HepG2 (cell line): ENCODE measurements around the gene RNPS1. TPM values are rescaled to one million over a fixed set of nuclear protein-coding genes. Genes with fewer than 3 reads are reported as not detected.

Source experiments
- ETV6 ChIP-seq: sonication (generic); formaldehyde crosslinking; conservative IDR thresholded peaks from 2 replicates; pipeline ENCODE4 v1.4.0; 2020; ENCODE audit warnings: missing genetic modification reagents
- MLLT10 ChIP-seq: sonication (generic); formaldehyde crosslinking; IDR thresholded peaks from 2 replicates; pipeline ENCODE4 v1.4.0; 2020; ENCODE audit warnings: missing genetic modification reagents
- SP1 ChIP-seq, 2 experiments: fragments of 450-650 bp in 1 of 2; sonication (generic) in 1 of 2; formaldehyde crosslinking in 1 of 2; IDR thresholded peaks; 2 replicates each; pipeline versions ENCODE4 v1.4.0 to v1.6.1; 2016 to 2020; ENCODE audit warnings: missing genetic modification reagents in 1 of 2
- ZFP36L1 ChIP-seq: sonication (generic); formaldehyde crosslinking; IDR thresholded peaks from 2 replicates; pipeline ENCODE4 v1.8.0; 2022; ENCODE audit warnings: mild to moderate bottlenecking, missing genetic modification reagents, moderate library complexity
- ZFP82 ChIP-seq: sonication (generic); formaldehyde crosslinking; IDR thresholded peaks from 2 replicates; pipeline ENCODE4 v1.5.1; 2020; ENCODE audit warnings: mild to moderate bottlenecking, missing genetic modification reagents, borderline replicate concordance
- ZMYM2 ChIP-seq: sonication (generic); formaldehyde crosslinking; IDR thresholded peaks from 2 replicates; pipeline ENCODE4 v1.8.0; 2022; ENCODE audit warnings: mild to moderate bottlenecking, missing genetic modification reagents
- ZNF674 ChIP-seq: sonication (generic); formaldehyde crosslinking; IDR thresholded peaks from 2 replicates; pipeline ENCODE4 v1.5.0; 2020; ENCODE audit warnings: low read depth, mild to moderate bottlenecking, missing genetic modification reagents
- ZNF749 ChIP-seq: sonication (generic); formaldehyde crosslinking; IDR thresholded peaks from 2 replicates; pipeline ENCODE4 v1.8.0; 2022; ENCODE audit warnings: mild to moderate bottlenecking, missing genetic modification reagents, moderate library complexity, borderline replicate concordance
- polyA plus RNA-seq, 8 experiments: library from polyadenylated mRNA; depleted of rRNA in 3 of 8; stranded (reverse) in 7 of 8; unstranded in 1 of 8; fragments of >200 nt; fragmentation: Illumina TruSeq in 4 of 8; extraction: Trizol in 4 of 8; gene quantifications; 2 replicates each; pipeline versions ENCODE4 v1.2.1 to v1.2.3, GENCODE V29; 2011 to 2016; ENCODE audit warnings: low read depth in 4 of 8, missing spikeins in 1 of 8, mixed read lengths in 1 of 8; ENCODE audit not compliant: insufficient read depth in 1 of 8
- total RNA-seq, 5 experiments: library from RNA; depleted of rRNA; stranded (reverse); fragments of >200 nt; fragmentation: Illumina TruSeq; extraction: Trizol; gene quantifications; 2 replicates each; pipeline ENCODE4 v1.2.3, GENCODE V29; 2016; ENCODE audit warnings: low read depth in 1 of 5
- TF ChIP-seq, protein P1 (sequence below): sonication (generic); formaldehyde crosslinking; IDR thresholded peaks from 2 replicates; pipeline ENCODE4 v1.4.0; 2020; ENCODE audit warnings: missing genetic modification reagents, borderline replicate concordance
- TF ChIP-seq, protein P2 (sequence below): sonication (generic); formaldehyde crosslinking; IDR thresholded peaks from 2 replicates; pipeline ENCODE4 v1.5.0; 2020; ENCODE audit warnings: mild to moderate bottlenecking, missing genetic modification reagents
- TF ChIP-seq, protein P3 (sequence below): sonication (generic); formaldehyde crosslinking; IDR thresholded peaks from 2 replicates; pipeline ENCODE4 v1.4.0; 2020; ENCODE audit warnings: missing genetic modification reagents, mild to moderate bottlenecking, borderline replicate concordance
- TF ChIP-seq, protein P4 (sequence below): sonication (generic); formaldehyde crosslinking; IDR thresholded peaks from 2 replicates; pipeline ENCODE4 v1.4.0; 2020; ENCODE audit warnings: missing genetic modification reagents

RNPS1 gene
- total and polyA plus RNA-seq, 2 of the 13 experiments (the other 11 are each of a cell fraction or from before 2014, with no cell fraction given) = 126 to 133 TPM

DNA sequence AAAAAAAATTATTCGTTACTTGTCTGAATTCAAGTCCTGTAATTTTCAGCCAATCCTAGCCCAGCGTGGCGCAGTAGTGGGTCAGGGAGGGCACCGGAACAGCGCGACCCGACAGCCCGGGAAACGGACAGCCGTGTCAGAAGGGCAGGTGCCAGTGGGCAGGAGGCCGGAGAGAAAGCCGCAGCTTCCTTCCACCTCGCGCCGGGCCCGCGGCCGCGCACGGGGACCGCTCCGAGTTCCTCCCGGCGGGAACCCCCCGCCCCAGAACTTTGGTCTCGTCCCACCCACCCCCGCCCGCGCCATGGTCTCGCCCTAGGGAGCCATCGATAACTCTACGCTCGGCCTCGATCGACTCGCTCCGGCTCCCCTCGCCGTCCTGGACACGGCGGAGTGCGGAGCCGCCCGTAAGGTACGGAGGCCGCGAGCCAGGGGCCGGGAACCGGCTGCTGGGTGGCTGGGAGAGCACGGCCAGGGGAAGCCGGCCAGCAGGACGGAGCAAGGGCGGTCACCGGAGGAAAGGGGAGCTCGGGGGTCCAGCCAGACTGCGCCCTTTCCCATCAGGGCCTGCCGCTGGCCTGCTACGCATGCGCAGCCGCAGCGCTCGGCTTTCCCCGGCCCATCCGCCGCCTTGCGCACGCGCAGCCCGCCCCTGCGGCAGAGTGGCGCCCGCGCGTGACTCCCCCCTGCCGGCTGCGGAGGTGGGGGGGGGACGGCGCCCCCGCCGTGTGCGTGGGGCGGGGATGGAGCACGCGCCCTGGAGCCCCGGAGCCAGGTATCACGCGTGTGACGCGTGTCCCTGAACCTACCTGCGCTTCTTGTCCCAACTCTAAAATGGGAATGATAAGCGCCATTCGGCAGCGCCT lies 62.6 kb downstream of the RNPS1 start, which contains the start of gene MLST8 (continued):
- TF ChIP-seq, protein P1, sequence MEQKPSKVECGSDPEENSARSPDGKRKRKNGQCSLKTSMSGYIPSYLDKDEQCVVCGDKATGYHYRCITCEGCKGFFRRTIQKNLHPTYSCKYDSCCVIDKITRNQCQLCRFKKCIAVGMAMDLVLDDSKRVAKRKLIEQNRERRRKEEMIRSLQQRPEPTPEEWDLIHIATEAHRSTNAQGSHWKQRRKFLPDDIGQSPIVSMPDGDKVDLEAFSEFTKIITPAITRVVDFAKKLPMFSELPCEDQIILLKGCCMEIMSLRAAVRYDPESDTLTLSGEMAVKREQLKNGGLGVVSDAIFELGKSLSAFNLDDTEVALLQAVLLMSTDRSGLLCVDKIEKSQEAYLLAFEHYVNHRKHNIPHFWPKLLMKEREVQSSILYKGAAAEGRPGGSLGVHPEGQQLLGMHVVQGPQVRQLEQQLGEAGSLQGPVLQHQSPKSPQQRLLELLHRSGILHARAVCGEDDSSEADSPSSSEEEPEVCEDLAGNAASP (CRISPR knock-in tag) = peak; percentile 16; the same call in 1 of the 2 replicates
- TF ChIP-seq ZFP82 = no peak; the same call in 1 of the 2 replicates
- TF ChIP-seq, protein P2, sequence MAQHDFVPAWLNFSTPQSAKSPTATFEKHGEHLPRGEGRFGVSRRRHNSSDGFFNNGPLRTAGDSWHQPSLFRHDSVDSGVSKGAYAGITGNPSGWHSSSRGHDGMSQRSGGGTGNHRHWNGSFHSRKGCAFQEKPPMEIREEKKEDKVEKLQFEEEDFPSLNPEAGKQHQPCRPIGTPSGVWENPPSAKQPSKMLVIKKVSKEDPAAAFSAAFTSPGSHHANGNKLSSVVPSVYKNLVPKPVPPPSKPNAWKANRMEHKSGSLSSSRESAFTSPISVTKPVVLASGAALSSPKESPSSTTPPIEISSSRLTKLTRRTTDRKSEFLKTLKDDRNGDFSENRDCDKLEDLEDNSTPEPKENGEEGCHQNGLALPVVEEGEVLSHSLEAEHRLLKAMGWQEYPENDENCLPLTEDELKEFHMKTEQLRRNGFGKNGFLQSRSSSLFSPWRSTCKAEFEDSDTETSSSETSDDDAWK (CRISPR knock-in tag) = no peak
- TF ChIP-seq, protein P3, sequence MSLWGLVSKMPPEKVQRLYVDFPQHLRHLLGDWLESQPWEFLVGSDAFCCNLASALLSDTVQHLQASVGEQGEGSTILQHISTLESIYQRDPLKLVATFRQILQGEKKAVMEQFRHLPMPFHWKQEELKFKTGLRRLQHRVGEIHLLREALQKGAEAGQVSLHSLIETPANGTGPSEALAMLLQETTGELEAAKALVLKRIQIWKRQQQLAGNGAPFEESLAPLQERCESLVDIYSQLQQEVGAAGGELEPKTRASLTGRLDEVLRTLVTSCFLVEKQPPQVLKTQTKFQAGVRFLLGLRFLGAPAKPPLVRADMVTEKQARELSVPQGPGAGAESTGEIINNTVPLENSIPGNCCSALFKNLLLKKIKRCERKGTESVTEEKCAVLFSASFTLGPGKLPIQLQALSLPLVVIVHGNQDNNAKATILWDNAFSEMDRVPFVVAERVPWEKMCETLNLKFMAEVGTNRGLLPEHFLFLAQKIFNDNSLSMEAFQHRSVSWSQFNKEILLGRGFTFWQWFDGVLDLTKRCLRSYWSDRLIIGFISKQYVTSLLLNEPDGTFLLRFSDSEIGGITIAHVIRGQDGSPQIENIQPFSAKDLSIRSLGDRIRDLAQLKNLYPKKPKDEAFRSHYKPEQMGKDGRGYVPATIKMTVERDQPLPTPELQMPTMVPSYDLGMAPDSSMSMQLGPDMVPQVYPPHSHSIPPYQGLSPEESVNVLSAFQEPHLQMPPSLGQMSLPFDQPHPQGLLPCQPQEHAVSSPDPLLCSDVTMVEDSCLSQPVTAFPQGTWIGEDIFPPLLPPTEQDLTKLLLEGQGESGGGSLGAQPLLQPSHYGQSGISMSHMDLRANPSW = no peak
- TF ChIP-seq, protein P4, sequence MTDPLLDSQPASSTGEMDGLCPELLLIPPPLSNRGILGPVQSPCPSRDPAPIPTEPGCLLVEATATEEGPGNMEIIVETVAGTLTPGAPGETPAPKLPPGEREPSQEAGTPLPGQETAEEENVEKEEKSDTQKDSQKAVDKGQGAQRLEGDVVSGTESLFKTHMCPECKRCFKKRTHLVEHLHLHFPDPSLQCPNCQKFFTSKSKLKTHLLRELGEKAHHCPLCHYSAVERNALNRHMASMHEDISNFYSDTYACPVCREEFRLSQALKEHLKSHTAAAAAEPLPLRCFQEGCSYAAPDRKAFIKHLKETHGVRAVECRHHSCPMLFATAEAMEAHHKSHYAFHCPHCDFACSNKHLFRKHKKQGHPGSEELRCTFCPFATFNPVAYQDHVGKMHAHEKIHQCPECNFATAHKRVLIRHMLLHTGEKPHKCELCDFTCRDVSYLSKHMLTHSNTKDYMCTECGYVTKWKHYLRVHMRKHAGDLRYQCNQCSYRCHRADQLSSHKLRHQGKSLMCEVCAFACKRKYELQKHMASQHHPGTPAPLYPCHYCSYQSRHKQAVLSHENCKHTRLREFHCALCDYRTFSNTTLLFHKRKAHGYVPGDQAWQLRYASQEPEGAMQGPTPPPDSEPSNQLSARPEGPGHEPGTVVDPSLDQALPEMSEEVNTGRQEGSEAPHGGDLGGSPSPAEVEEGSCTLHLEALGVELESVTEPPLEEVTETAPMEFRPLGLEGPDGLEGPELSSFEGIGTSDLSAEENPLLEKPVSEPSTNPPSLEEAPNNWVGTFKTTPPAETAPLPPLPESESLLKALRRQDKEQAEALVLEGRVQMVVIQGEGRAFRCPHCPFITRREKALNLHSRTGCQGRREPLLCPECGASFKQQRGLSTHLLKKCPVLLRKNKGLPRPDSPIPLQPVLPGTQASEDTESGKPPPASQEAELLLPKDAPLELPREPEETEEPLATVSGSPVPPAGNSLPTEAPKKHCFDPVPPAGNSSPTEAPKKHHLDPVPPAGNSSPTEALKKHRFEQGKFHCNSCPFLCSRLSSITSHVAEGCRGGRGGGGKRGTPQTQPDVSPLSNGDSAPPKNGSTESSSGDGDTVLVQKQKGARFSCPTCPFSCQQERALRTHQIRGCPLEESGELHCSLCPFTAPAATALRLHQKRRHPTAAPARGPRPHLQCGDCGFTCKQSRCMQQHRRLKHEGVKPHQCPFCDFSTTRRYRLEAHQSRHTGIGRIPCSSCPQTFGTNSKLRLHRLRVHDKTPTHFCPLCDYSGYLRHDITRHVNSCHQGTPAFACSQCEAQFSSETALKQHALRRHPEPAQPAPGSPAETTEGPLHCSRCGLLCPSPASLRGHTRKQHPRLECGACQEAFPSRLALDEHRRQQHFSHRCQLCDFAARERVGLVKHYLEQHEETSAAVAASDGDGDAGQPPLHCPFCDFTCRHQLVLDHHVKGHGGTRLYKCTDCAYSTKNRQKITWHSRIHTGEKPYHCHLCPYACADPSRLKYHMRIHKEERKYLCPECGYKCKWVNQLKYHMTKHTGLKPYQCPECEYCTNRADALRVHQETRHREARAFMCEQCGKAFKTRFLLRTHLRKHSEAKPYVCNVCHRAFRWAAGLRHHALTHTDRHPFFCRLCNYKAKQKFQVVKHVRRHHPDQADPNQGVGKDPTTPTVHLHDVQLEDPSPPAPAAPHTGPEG (CRISPR knock-in tag) = peak; percentile 75; the same call in 1 of the 2 replicates
- no peak for TF ChIP-seq ZMYM2 (CRISPR knock-in tag)
- no peak; the same call in 1 of the 2 replicates for TF ChIP-seq ETV6
- TF ChIP-seq SP1 (IDR thresholded peaks at IDR 0.05) = no peak
- TF ChIP-seq SP1 (CRISPR knock-in tag; IDR thresholded peaks at IDR 0.05) = 0 out of 2 replicates have a peak, but pooled peaks have one; percentile 42
- no peak for TF ChIP-seq ZFP36L1 (CRISPR knock-in tag)
- no peak for TF ChIP-seq ZNF749 (CRISPR knock-in tag)
- no peak for TF ChIP-seq ZNF674 (CRISPR knock-in tag)
- no peak for TF ChIP-seq MLLT10 (CRISPR knock-in tag)
